Coronary artery (tissue), 2 donors: Measurements from ENCODE around the gene CHST13.

ENCODE experiments used
- DNase-seq: peaks from one replicate; pipeline ENCODE4 v3.0.0-alpha.2; 2017; ENCODE audit warnings: low spot score
- H3K27ac ChIP-seq, 2 donors: fragments of 200-600 bp; sonication (generic); one replicate each; pipeline ENCODE4 v1.5.1; 2016 to 2019
- H3K4me3 ChIP-seq: fragments of 200-600 bp; sonication (generic); 2 replicates; pipeline ENCODE4 v1.5.1; 2016; ENCODE audit warnings: mild to moderate bottlenecking, moderate library complexity
- CTCF ChIP-seq: fragments of 200-600 bp; sonication (generic); IDR thresholded peaks from one replicate; pipeline ENCODE4 v1.5.1; 2019; ENCODE audit warnings: antibody characterized with exemption

The CHST13 gene

GRCh38 chr3:126554560-126555525 lies 30.9 kb downstream of the CHST13 start:
- Histone ChIP-seq H3K4me3 (no peak overlapping the region), H3K27ac (no peak overlapping the region)
- DNase-seq, result peak; percentile 41
- no peak for TF ChIP-seq CTCF

- DNase-seq, result peak; percentile 60
- TF ChIP-seq CTCF, result no peak
These were observed 32.1 kb downstream of the CHST13 start for GRCh38 chr3:126555795-126556636.

GRCh38 chr3:126556637-126557414 lies 32.9 kb downstream of the CHST13 start:
- no peak for TF ChIP-seq CTCF
- H3K4me3 ChIP-seq, result no peak overlapping the region
- no peak overlapping the region for H3K27ac ChIP-seq
- no peak for DNase-seq

More at GRCh38 chr3:126555795-126556636, 32.1 kb downstream of the CHST13 start:
- H3K4me3 ChIP-seq, result no peak overlapping the region
- no peak overlapping the region for H3K27ac ChIP-seq

- TF ChIP-seq CTCF, result no peak
- Histone ChIP-seq H3K27ac (no peak overlapping the region), H3K4me3 (no peak overlapping the region)
- peak; percentile 68 for DNase-seq
These were observed 33.4 kb downstream of the CHST13 start for GRCh38 chr3:126557415-126557745.

- Histone ChIP-seq H3K4me3 (no peak overlapping the region), H3K27ac (no peak overlapping the region)
- TF ChIP-seq CTCF, result no peak
- DNase-seq, result no peak
These were observed 33.8 kb downstream of the CHST13 start for GRCh38 chr3:126557761-126558160.

GRCh38 chr3:126558336-126559071 lies 34.5 kb downstream of the CHST13 start, which contains the start of gene C3orf22:
C3orf22 (minus strand) TSS chr3:126558932; CDS start chr3:126553390, 5,542 bp downstream.
- Histone ChIP-seq H3K4me3 (no peak within 1 kb of the TSS), H3K27ac (no peak within 1 kb of the TSS)
- DNase-seq, result peak; percentile 58
- TF ChIP-seq CTCF, result no peak
